Upper lobe of right lung (tissue), 1 donor: Measurements from ENCODE around the gene MBD3L4. TPM values are rescaled to one million over a fixed set of nuclear protein-coding genes. Genes with fewer than 3 reads are reported as not detected.
"Not testable (repeated sequence)": the region's sequence is repeated elsewhere in the genome, so short reads cannot be mapped to it uniquely, and the experiment has no call there.

Experiments used
- ATAC-seq: fragments of 200-7000 bp; cut with Tn5 transposase; one replicate; pipeline ENCODE4 v1.9.1; 2020; ENCODE audit warnings: mild to moderate bottlenecking, moderate library complexity
- DNase-seq: peaks from one replicate; pipeline ENCODE4 v3.0.0-alpha.2; 2020
- H3K27ac ChIP-seq: fragments of 200-600 bp; one replicate; pipeline ENCODE4 v1.8.0; 2022
- H3K27me3 ChIP-seq: fragments of 200-600 bp; one replicate; pipeline ENCODE4 v1.8.0; 2022; ENCODE audit warnings: mild to moderate bottlenecking
- H3K36me3 ChIP-seq: fragments of 200-600 bp; one replicate; pipeline ENCODE4 v1.8.0; 2022
- H3K4me1 ChIP-seq: fragments of 200-600 bp; one replicate; pipeline ENCODE4 v1.8.0; 2022
- H3K4me3 ChIP-seq: fragments of 200-600 bp; one replicate; pipeline ENCODE4 v1.8.0; 2022; ENCODE audit warnings: mild to moderate bottlenecking
- H3K9me3 ChIP-seq: fragments of 200-600 bp; one replicate; pipeline ENCODE4 v1.8.0; 2022
- CTCF ChIP-seq: fragments of 200-600 bp; IDR thresholded peaks from one replicate; pipeline ENCODE4 v1.8.0; 2022; ENCODE audit warnings: antibody characterized with exemption
- intact Hi-C: fragments of 100-400 bp; cut with DNase I; formaldehyde crosslinking; loops from one replicate; pipeline ENCODE4 v1.11.0; 2022
- total RNA-seq: library from RNA; stranded (reverse); fragmentation: NEBNext Ultra II Directional; extraction: Animal tissue kit (Norgen Biotek cat#: 25700); gene quantifications from one replicate; pipeline ENCODE4 v1.2.1, GENCODE V29; 2021
- donor health status: DM: no; HTN: yes; CAD: no; lungs with severe emphysema.

The MBD3L4 gene
- total RNA-seq, 1 donor from 2014 or later = not detected

- H3K27me3 ChIP-seq, H3K4me3 ChIP-seq, H3K4me1 ChIP-seq, ATAC-seq, intact Hi-C loops, DNase-seq, H3K27ac ChIP-seq, H3K9me3 ChIP-seq: not testable (repeated sequence)
- TF ChIP-seq CTCF = peak; percentile 32
- H3K36me3 ChIP-seq = peaks cover 14% of the 10 kb centered on the region
Measured at GRCh38 chr19:7067122-7067521, 27.1 kb upstream of the MBD3L4 start.

GRCh38 chr19:7063764-7064418 lies 23.9 kb upstream of the MBD3L4 start:
- no peaks in the 10 kb centered on the region for H3K9me3 ChIP-seq
- no peak for TF ChIP-seq CTCF
- H3K4me1 ChIP-seq = no peaks in the 10 kb centered on the region
- no peak overlapping the region for H3K27ac ChIP-seq
- no peaks in the 10 kb centered on the region for H3K36me3 ChIP-seq
- no peak for ATAC-seq
- intact Hi-C loops = no loop called here
- DNase-seq = no peak
- H3K27me3 ChIP-seq = no peaks in the 10 kb centered on the region
- no peak overlapping the region for H3K4me3 ChIP-seq

DNA sequence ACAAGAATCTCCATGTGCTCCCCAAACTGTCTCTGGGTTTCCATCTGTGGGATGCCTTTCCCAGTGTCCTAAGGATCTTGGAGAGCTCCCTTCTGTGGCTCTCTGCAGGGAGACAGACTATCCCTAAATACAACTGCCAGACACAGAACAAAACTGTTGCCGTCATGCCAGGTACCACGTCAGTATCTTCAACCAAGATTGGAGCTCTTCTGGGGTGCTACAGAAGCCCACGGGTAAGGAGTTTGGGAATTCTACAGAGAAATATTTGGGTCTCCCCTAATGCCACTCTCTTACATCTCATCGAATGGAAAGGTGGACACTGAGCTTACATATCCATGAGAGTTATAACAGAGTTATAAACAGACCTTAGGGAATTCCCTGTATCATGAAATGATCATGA lies 23.4 kb upstream of the MBD3L4 start:
- Histone ChIP-seq H3K27ac (no peak overlapping the region), H3K4me1 (no peaks in the 10 kb centered on the region), H3K4me3 (no peak overlapping the region), H3K27me3 (no peaks in the 10 kb centered on the region), H3K9me3 (no peaks in the 10 kb centered on the region), H3K36me3 (no peaks in the 10 kb centered on the region)
- no peak for DNase-seq
- no peak for ATAC-seq
- no peak for TF ChIP-seq CTCF
- intact Hi-C loops = no loop called here

GRCh38 chr19:7059977-7060376 lies 20.0 kb upstream of the MBD3L4 start:
- H3K4me1 ChIP-seq, H3K4me3 ChIP-seq, H3K9me3 ChIP-seq, H3K27ac ChIP-seq, ATAC-seq, H3K36me3 ChIP-seq, DNase-seq, H3K27me3 ChIP-seq, intact Hi-C loops: not testable (repeated sequence)

DNA sequence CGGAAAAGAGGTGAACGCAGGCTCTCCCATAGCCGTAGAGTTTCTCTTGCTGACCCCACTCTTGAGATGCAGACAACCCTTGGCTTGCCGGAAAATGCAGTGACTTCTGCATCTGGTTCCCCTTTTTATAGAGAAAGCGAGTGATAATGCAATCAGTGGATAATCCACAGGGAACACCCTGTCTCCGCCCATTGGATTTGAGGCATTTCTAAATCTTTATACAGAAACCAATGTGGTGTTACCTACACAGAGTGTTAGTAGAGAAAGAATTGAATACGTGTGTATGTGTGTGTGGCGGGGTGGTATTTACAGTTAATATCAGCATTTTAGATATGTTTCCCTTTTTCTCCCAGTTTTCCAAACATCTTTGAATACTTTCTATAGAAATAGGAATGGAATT lies 18.6 kb upstream of the MBD3L4 start, which contains the start of gene MBD3L3:
TSS of gene MBD3L3 (minus strand) at position 101 of the 400 bp plus-strand sequence. CDS start at position 30, 71 bp downstream.
- H3K36me3 ChIP-seq, DNase-seq, ATAC-seq, H3K4me1 ChIP-seq, intact Hi-C loops, H3K27ac ChIP-seq, H3K9me3 ChIP-seq, H3K4me3 ChIP-seq, H3K27me3 ChIP-seq: not testable (repeated sequence)

- H3K4me3 ChIP-seq, H3K4me1 ChIP-seq, DNase-seq, H3K27ac ChIP-seq, H3K36me3 ChIP-seq, intact Hi-C loops, ATAC-seq, H3K27me3 ChIP-seq, H3K9me3 ChIP-seq: not testable (repeated sequence)
Measured at GRCh38 chr19:7056371-7056770, 16.4 kb upstream of the MBD3L4 start.

DNA sequence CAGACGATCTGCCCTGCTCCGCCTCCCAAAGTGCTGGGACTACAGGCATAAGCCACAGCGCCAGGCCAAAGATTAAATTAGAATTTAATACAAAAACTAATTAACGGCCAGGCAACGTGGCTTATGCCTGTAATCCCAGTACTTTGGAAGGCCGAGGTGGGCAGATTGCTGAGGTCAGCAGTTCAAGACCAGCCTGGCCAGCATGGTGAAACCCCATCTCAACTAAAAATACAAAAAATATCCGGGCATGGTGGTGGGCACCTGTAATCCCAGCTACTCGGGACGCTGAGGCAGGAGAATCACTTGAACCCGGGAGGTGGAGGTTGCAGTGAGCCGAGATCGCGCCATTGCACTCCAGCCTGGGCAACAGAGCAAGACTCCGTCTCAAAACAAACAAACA lies 15.7 kb upstream of the MBD3L4 start:
- H3K27me3 ChIP-seq, intact Hi-C loops, H3K27ac ChIP-seq, H3K4me3 ChIP-seq, DNase-seq, H3K36me3 ChIP-seq, H3K9me3 ChIP-seq, H3K4me1 ChIP-seq, ATAC-seq: not testable (repeated sequence)

- intact Hi-C loops, DNase-seq, H3K4me1 ChIP-seq: not testable (repeated sequence)
Measured at GRCh38 chr19:7054635-7055368, 14.8 kb upstream of the MBD3L4 start.

DNA sequence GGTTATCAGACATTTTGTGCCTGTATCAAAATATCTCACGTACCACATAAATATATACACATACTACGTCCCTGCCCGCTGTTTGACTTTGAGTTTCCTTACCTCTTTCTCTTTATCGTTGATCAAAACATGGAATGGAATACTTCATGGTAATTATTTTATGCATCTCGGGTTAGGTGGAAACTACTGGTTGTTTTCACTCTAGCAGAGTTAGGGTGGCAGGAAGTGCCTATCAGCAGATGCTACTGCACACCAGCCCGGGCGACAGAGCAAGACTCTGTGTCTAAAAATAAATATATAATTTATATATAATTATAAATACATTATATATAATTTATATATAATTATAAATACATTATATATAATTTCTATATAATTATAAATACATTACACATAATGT lies 12.9 kb upstream of the MBD3L4 start:
- H3K4me1 ChIP-seq, H3K4me3 ChIP-seq, H3K27me3 ChIP-seq, H3K9me3 ChIP-seq, intact Hi-C loops, H3K27ac ChIP-seq, ATAC-seq, H3K36me3 ChIP-seq, DNase-seq: not testable (repeated sequence)

More at GRCh38 chr19:7054635-7055368, 14.8 kb upstream of the MBD3L4 start:
- H3K27me3 ChIP-seq, H3K9me3 ChIP-seq, ATAC-seq, H3K4me3 ChIP-seq, H3K36me3 ChIP-seq, H3K27ac ChIP-seq: not testable (repeated sequence)

- H3K4me1 ChIP-seq, H3K27me3 ChIP-seq, H3K36me3 ChIP-seq, H3K9me3 ChIP-seq, H3K27ac ChIP-seq, DNase-seq, ATAC-seq, intact Hi-C loops, H3K4me3 ChIP-seq: not testable (repeated sequence)
Measured at GRCh38 chr19:7051421-7051820, 11.4 kb upstream of the MBD3L4 start.

- not testable (repeated sequence) for ATAC-seq, DNase-seq
Measured at GRCh38 chr19:7049021-7049420, 9.0 kb upstream of the MBD3L4 start, which contains the start of gene MBD3L2. TSS of gene MBD3L2 (plus strand) at chr19:7049321. CDS start at chr19:7049374, 53 bp downstream.

More at GRCh38 chr19:7049021-7049420, 9.0 kb upstream of the MBD3L4 start, which contains the start of gene MBD3L2:
- H3K36me3 ChIP-seq, intact Hi-C loops, H3K9me3 ChIP-seq, H3K4me1 ChIP-seq, H3K4me3 ChIP-seq, H3K27me3 ChIP-seq, H3K27ac ChIP-seq: not testable (repeated sequence)
